ENCODE data around the gene FEZF2.

FEZF2 gene

DNA sequence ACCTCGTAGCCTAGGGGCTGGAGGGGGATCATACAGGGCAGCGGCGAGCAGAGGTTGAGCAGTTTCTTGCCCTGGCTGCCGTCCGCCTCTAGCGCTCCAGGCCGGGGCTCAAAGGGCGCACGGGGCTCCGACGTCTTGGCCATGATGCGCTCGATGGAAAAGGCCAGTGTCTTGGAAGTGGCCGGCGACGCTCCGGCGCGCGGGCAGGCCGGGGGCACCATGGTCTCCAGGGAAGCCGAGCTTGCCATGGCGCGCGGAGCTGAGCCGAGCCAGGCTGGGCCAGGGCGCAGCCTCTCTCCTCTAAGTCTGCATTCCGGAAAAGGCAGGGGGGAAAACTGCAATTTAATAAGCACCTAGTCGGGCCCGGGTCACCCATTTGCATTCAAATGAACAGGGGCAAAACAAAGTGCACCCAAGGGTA is 719 bp downstream of the FEZF2 start:
- peak; percentile 5 for DNase-seq

DNA sequence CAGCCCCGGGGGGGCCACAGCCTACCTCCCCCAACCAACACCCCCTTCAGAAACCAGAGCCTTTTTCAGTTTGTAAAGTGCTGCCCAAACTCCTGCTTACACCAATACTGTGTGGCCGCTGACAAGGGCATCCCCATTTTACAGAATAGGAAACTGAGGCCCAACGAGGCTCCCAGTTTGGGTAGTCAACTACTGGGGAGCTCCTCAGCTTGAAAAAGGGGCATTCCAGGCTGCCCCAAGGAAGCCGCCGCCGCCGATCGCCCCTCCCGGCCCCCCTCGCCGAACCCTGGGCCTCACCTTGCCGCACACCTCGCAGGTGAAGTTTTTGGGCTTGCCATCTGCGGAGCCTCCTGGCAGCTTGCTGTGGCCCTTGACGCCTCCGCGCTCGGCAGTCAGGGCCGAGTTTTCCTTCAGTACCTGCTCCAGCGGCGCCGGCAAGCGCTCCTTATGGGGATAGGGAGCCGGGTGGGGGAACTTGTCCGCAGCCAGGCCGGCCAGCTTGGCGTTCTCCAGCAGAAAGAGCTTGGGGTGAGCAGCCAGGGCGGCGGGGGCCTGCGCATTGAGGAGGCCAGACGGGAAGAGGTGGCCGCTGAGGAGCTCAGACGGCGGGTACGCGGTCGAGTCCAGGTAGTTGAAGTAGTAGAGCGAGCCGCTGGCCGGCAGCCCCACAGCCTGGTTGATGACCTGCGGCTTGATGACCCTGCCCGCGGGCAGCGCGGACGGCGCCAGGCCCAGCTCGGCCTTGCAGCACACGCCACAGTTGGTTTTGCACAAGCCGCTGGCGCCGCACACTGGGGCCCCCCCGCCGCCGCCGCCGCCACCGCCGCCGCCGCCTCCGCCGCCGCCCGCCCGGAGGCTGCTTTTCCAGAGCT is 1.4 kb downstream of the FEZF2 start:
- DNase-seq: peak; percentile 10

DNA sequence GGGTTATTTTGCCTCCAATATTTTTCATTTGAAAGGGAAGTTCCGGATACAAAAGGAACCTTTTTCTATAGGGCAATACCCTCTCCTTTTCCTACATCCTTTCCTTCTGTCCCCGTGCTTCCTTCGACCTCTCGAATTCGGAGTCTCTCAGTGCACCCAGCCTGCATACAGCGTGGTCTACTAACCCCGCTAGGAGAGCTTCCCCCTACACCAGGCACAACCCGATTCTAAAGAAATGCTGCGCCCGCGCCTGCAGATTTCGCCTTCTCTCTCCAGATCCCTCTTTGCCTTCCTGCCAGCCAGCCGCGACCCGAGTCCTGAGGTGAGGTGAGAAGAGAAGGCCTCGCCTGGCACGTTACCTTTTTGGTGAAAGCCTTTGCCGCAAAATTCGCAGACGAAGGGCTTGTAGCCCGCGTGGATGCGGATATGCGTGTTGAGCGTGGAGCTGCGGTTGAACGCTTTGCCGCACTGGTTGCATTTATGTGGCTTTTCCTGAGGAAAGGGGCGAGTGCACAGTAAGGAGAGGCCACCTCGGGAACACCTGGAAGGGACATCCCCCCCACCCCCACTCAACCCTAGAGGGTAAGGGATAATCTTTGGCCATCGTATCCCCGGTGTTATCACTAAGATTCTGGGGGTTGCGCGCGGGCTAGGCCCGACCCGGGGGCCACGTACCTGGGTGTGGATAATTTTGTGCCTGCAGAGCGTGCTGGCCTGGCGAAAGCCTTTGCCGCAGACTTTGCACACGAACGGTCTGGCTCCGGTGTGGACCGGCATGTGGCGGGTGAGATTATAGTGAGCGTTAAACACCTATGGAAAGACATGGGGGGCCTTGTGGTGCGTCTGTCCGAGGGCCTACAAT is 2.3 kb downstream of the FEZF2 start:
- DNase-seq: no peak

DNA sequence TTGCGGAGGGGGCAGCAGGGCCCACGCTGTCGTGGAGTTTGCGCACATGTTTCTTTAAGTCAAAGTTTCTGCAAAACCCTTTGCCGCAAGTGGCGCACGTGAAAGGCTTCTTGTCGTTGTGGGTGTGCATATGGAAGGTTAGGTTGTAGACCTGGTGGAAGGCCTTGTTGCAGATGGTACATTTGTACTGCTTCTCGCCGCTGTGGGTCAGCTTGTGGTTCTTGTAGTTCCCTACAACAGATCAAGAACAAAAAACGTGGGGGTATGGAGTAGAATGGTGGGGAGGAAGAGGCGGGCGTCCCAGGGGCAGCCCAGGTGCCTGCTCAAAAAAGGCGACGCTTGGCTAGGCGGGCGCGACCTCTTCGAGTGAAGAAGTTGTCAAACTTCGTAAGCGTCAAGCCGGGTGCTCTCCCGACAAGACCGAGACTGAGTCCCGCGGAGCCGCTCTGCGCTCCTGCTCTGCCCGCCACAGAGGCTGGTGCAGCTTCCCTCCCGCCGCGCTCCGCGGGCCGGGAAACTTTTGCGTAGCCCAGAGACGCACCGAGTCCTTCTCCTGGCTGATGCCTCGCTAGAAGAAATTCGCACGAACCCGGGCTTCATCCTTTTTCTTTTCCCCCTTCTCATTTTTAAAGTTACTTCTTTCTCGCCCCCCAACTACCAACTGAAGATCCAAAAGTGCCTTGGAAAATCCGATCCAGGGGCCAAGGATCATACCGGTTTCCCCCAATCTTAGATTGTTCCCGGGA is 3.1 kb downstream of the FEZF2 start:
- no peak for DNase-seq

DNA sequence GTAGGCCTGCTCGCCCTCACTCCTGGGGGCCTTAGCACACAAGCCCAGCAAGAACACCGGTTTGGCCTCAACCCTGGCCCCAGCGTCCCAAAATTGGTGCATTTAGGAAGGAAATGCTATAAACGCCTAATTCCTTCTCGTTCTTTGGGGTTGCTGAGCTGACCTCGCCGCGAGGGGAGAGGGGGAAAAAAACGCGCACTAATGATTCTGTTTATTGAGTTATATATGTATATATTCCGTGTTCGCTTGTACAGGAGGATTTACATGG is 3.9 kb downstream of the FEZF2 start:
- no peak for DNase-seq

DNA sequence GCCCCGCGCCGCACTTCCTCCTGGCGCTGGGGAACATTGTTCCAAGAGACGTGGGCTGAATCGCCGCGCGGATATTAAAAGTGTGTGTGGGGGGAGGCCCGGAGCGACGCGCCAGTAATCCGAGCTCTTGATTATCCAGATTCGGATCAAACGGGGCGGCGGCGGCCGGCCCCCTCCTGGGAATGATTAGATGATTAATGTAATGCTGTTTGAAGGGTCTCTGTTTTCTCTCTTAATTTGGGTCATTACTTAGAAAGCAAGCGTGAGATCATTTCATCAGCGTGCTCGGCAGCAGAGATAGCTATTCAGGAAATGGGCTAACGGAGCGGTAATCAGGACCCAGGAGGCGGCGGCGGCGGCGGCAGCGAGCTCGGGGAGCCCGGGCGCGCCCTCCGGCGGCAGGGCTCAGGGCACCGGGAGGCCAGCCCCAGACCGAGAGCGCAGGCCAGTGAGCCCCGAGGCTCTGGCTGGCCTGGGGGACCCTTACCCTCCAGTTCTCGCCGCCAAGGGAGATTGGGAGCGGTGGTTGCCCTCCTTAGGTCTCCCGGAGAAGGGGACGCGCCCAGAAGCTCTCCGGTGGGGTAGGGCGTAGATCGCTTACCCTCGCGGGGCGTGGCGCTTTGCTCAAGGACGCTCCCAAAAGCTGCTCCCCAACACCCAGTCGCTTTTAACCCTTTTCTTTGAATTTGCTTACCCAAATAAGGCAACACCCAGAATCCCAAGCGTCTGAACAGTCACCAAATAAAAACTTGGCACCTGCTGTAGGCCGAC is 4.5 kb downstream of the FEZF2 start:
- no peak for DNase-seq

DNA sequence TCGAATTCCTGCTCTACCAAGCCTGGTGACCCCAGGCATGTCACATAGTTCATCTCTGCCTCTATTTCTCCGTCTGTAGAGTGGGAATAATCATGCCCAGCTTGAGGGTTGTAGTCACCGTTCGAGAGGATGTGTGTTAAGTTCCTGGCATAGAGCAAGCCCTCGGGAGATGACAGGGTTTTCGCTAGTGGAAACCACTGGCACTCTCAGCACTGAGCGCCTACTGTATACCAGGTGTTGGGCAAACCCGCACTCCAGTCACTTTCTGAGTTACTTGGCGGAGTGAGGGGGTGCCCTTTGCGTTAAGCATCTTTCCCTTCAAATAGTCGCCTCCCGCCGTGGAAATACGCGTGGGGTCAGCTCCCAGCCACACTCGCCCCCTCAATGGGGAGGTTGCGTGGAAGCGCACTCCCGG is 5.1 kb downstream of the FEZF2 start:
- DNase-seq: no peak

DNA sequence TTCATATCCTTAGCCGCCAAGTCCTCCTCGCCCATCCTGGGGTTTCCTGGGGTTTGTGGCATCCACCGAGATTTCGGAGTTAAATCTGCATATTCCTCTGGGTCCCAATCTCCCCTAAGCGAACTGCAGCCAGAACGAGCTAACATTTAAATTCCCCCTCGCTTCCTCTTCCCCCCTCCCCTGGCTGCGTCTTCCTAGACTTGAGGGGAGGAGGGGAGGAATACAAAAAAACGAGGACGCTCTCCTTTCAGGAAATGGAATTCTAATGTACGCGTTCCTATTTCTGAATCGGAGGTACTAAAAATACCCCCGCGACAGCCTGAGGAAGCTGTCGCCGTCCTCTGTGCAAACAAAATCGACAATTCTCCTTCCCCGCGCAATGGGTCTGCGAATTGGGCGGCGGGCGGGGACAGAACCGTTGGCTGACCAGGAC is 5.6 kb downstream of the FEZF2 start:
- DNase-seq: no peak

GRCh38 chr3:62366126-62366484 is 7.2 kb downstream of the FEZF2 start:
- no peak for DNase-seq

DNA sequence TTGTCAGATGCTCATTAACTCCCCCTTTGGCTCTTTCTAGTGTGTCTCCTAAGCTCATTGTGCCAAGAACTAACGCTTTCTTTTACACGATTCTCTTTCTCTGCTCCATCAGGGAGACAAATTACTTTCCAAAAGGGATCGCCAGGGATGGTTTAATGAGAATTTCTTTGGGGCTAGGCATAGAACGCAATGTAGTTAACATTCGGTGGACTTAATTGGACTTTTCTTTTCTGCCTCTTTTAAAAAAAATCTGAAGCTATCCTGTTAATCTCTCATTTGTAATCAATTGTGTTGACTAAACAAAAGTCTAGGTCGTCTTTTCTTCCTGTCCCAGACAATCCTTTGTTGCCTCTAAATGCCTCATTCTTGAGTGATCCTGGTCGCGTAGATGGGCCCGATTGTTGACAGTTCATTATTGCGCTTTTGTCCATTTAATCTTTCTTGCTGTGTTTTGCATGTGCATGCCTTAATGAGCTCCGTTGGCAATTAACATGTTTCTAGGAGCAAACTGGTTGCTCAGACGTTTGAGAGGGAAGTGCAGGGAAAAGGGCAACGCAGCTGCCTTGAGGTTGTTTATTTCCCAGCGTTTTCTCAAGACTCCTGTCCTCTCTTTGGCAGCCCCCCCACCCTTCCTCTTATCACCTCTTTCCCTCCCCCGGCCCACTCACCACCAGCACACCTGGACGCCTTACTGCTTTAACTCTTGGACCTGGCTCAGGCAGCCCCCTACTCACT is 7.8 kb downstream of the FEZF2 start:
- DNase-seq: no peak

DNA sequence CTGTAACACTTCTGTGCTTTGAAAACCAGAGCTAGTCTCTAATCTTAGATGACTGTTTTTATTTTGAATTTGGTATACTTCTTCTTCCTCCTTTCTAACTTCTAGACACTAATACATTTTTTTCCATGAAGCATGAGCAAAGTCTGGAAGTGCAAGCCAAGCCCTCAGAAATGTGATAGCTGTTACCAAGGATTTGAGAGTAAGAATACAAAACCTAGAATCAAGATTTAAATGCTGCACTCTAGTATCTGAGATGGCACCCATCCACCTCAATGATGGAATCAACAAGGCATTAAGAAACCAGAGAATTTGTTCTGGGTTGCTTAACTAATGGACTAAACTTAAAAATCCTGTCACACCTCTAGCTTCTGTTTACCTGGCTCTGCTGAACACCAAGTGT is 9.2 kb downstream of the FEZF2 start:
- no peak for DNase-seq

DNA sequence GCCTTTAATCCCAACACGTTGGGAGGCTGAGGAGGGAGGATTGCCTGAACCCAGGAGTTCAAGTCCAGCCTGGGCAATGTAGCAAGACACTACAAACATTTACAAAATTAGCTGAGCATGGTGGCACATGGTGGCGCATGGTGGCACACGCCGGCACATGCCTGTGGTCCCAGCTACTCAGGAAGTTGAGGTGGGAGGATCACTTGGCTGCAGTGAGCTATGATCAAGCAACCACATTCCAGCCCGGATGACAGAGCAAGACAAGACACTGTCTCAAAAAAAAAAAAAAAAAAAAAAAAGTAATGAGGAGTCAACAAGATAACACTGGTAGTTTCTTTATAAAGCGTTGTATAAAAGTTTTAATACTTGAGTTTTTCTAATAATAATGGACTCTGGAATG is 10.1 kb downstream of the FEZF2 start:
- DNase-seq: no peak

- DNase-seq: no peak
Observed at GRCh38 chr3:62361824-62362223, 11.5 kb downstream of the FEZF2 start.

DNA sequence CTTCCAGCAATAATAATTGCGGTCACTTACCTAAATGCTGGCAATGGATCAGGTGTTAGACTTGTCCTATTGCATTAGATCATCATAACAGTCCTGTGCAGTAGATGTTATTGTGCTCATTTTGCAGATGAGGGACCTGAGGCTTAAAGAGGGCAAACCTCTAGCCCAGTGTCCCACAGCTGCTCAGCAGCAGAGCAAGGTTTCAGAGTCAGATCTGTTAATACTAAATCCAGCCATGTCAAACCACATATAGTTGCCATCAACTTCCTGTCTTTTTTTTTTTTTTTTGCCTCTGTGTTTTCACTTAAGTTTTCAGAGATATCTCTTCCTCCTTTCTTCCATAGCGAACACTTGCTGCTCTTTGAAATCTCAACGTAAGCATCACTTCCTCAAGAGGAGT is 12.1 kb downstream of the FEZF2 start:
- no peak for DNase-seq

- no peak for DNase-seq
Observed at GRCh38 chr3:62359531-62359930, 13.8 kb downstream of the FEZF2 start.

GRCh38 chr3:62356356-62356755 is 17.0 kb downstream of the FEZF2 start:
- no peak for DNase-seq

GRCh38 chr3:62355703-62356102 is 17.6 kb downstream of the FEZF2 start:
- no peak for DNase-seq

DNA sequence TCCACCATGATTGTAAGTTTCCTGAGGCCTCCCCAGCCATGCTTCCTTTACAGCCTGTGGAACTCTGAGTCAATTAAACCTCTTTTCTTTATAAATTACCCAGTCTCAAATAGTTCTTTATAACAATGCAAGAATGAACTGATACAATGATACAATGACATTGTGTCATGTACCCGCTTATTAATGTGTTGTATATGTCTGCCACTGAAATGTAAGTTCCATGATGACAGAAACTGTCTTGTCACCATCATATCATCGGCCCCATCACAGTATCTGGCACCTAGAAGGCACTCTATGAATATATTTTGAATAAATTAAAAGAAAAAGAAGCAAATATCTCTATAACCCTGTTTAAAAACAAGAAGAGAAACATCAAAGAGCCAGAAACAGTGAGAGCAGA is 29.6 kb downstream of the FEZF2 start:
- no peak for DNase-seq

DNA sequence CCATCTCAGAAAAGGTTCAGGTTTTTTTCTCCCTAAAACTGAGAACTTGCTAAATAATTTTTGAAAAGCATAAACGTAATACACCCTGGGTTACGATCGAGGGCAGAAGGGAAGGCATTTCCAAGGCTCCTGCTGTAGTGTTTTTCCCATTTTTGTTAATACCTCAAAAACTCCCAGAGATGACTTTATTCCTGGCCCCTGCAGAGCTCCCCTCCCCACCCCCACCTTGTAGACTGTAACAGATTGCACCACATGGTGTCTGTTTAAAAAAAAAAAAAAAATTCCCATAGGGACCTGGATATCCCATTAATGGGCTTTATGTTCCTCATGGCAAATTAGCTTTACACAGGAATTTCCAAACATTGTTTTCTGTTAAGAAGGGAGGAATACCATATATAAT is 38.2 kb downstream of the FEZF2 start:
- DNase-seq: peak; percentile 82

DNA sequence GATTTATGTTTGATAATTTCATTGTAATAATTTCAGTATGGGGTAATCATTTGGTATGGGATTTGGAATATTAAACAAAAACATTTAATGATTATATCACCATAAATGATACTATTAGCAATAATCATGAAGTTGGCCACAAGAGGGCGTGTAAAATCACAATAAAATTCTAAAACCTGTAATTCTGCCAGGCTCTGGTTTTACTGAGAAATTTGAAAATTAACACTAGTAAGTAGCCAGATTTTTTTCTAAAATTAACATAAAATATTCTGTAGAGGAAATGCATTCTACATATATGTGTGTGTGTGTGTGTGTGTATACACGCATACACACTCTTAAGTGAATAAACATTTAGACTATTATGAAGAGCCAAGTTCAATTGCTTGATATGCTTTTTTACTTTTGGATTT is 40.5 kb downstream of the FEZF2 start:
- peak; percentile 18 for DNase-seq

- no peak for DNase-seq
Observed at GRCh38 chr3:62332017-62332416, 41.3 kb downstream of the FEZF2 start.

DNA sequence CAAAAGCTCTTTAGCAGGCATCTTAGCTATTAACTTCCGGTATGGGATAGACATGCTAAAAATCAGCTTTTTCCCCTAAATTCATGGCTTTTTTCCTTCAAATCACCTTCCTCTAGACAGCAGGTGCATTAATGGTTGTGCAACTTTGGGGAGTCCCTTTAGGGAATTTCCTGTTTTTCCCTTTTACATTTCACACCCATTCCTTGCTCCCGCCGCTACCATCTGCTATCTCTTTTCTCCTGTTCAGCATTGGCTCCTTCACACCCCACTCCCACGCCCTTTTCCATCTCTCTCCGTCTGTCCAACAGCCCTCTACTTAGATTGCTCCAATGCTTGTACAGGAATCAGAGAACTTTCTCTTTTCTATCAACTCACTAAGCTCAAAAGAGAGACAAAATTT is 43.4 kb downstream of the FEZF2 start:
- DNase-seq: peak; percentile 77
